ENCODE measurements around the gene OR2AT4.

DNA sequence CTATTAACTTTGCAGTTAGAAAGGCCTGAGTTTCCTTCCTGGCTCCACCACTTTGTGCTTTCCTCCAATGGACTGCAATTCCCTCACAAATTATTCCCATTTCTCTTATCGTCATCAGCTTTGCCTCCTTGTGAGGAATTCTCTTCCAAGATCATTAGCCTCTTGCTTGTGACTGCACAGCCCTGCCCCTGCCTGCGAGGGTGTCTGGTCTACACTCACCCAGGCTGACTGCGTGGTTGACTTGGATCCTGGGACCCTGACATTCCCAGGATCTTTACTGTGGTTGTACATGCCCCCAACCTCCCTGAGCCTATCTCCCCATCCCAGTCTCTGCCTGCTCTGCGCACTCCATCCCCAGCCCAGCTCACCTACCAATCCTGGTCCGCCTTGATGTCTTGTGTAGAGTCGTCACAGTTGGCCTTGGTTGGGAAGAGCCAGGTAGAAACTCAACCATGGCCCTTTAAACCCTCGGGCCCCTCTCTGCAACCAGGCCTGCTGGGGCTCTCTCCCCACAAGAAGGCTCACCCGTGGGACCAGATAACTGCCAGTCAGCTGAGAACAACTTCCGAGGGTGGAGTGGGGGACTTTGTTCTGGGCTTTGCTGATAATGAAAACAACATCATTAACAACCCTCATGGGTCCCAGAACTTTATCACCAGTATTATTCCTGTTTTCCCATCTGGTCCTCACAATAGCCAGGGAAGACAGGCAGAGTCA is at the start of gene OR2AT4:
- TF ChIP-seq, protein P1, sequence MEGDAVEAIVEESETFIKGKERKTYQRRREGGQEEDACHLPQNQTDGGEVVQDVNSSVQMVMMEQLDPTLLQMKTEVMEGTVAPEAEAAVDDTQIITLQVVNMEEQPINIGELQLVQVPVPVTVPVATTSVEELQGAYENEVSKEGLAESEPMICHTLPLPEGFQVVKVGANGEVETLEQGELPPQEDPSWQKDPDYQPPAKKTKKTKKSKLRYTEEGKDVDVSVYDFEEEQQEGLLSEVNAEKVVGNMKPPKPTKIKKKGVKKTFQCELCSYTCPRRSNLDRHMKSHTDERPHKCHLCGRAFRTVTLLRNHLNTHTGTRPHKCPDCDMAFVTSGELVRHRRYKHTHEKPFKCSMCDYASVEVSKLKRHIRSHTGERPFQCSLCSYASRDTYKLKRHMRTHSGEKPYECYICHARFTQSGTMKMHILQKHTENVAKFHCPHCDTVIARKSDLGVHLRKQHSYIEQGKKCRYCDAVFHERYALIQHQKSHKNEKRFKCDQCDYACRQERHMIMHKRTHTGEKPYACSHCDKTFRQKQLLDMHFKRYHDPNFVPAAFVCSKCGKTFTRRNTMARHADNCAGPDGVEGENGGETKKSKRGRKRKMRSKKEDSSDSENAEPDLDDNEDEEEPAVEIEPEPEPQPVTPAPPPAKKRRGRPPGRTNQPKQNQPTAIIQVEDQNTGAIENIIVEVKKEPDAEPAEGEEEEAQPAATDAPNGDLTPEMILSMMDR (conservative IDR thresholded peaks at IDR 0.05), result no peak
- no peak for TF ChIP-seq ZFX (IDR thresholded peaks at IDR 0.05)

Data from C4-2B (cell line).